Activated B cell treated with CpG ODN at 0.5 μM for 24 hours (primary cell): ENCODE data around the gene CD36. TPM values are rescaled to one million over a fixed set of nuclear protein-coding genes. Genes with fewer than 3 reads are reported as not detected.

ENCODE experiments used
- ATAC-seq: fragments of 200-7000 bp; cut with Tn5 transposase; one replicate; pipeline ENCODE4 v1.10.0; 2021; ENCODE audit warnings: low read depth, mild to moderate bottlenecking, moderate library complexity
- CTCF ChIA-PET: fragments of 350-600 bp; sonication (Branson Sonifier 250); formaldehyde crosslinking; loops from one replicate; lab custom pipeline; 2021; ENCODE audit warnings: antibody characterized with exemption; lab: Charles Lee
- POLR2A ChIA-PET: fragments of 350-600 bp; sonication (Branson Sonifier 250); formaldehyde crosslinking; loops from one replicate; lab custom pipeline; 2021; ENCODE audit warnings: antibody characterized with exemption; lab: Charles Lee
- DNase-seq: peaks from one replicate; pipeline ENCODE4 v3.0.0; 2022
- H3K27ac Mint-ChIP-seq: one replicate; pipeline ENCODE4 v1.8.0; 2020; ENCODE audit warnings: mixed read lengths
- H3K27me3 Mint-ChIP-seq: one replicate; pipeline ENCODE4 v1.8.0; 2021; ENCODE audit warnings: mixed read lengths
- H3K36me3 Mint-ChIP-seq: one replicate; pipeline ENCODE4 v1.8.0; 2021; ENCODE audit warnings: low read depth, mixed read lengths
- H3K4me1 Mint-ChIP-seq: one replicate; pipeline ENCODE4 v1.8.0; 2021; ENCODE audit warnings: mixed read lengths
- H3K4me3 Mint-ChIP-seq: one replicate; pipeline ENCODE4 v1.8.0; 2020; ENCODE audit warnings: mild to moderate bottlenecking, mixed read lengths
- H3K9me3 Mint-ChIP-seq: one replicate; pipeline ENCODE4 v1.8.0; 2020; ENCODE audit warnings: mixed read lengths
- intact Hi-C: fragments of 100-400 bp; cut with micrococcal nuclease; formaldehyde crosslinking; loops from one replicate; pipeline ENCODE4 v1.15.1; 2024
- total RNA-seq: library from RNA; stranded (reverse); gene quantifications from 2 replicates; pipeline ENCODE4 v1.2.3, GENCODE V29; 2022
- TF ChIP-seq, protein P1 (sequence below): fragments of 200-600 bp; IDR thresholded peaks from one replicate; pipeline ENCODE4 v1.8.0; 2022; ENCODE audit warnings: antibody characterized with exemption, mild to moderate bottlenecking

The CD36 gene
- total RNA-seq, 1 donor from 2014 or later: 0.53 TPM

DNA sequence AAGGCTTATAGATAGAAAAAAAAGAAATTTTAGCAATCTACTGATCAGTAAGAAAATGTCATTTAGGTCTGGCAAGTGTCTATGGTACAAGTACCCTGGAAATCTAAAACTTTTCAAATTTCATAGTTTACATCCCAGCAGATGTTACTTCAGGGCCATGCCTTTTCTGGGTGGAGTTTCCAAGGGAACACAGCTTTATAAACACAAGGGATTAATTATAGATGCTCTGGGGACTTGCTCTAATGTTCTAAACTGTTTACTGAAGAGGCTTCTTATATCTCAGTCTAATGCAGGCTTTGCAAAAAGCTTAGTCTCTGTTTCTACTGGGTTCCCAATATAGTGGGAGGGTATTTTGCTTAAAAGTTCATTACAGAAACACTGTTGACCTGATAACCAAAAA, 3.1 kb downstream of the CD36 start:
- H3K27ac Mint-ChIP-seq: no peak overlapping the region
- no peaks in the 10 kb centered on the region for H3K9me3 Mint-ChIP-seq
- H3K4me1 Mint-ChIP-seq: peaks cover 3% of the 10 kb centered on the region
- ATAC-seq: no peak
- no peaks in the 10 kb centered on the region for H3K27me3 Mint-ChIP-seq
- TF ChIP-seq, protein P1, sequence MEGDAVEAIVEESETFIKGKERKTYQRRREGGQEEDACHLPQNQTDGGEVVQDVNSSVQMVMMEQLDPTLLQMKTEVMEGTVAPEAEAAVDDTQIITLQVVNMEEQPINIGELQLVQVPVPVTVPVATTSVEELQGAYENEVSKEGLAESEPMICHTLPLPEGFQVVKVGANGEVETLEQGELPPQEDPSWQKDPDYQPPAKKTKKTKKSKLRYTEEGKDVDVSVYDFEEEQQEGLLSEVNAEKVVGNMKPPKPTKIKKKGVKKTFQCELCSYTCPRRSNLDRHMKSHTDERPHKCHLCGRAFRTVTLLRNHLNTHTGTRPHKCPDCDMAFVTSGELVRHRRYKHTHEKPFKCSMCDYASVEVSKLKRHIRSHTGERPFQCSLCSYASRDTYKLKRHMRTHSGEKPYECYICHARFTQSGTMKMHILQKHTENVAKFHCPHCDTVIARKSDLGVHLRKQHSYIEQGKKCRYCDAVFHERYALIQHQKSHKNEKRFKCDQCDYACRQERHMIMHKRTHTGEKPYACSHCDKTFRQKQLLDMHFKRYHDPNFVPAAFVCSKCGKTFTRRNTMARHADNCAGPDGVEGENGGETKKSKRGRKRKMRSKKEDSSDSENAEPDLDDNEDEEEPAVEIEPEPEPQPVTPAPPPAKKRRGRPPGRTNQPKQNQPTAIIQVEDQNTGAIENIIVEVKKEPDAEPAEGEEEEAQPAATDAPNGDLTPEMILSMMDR: no peak
- intact Hi-C loops: no loop called here
- H3K36me3 Mint-ChIP-seq: no peaks in the 10 kb centered on the region
- CTCF ChIA-PET: interaction anchor here (0.9 kb wide), 1 partner anchor 15 kb away, joined by 3 read pairs; no protein-coding TSS in a partner anchor
- H3K4me3 Mint-ChIP-seq: no peak overlapping the region
- POLR2A ChIA-PET: interaction anchor here (0.7 kb wide), 1 partner anchor 9 kb away, joined by 3 read pairs; no protein-coding TSS in a partner anchor
- DNase-seq: no peak

DNA sequence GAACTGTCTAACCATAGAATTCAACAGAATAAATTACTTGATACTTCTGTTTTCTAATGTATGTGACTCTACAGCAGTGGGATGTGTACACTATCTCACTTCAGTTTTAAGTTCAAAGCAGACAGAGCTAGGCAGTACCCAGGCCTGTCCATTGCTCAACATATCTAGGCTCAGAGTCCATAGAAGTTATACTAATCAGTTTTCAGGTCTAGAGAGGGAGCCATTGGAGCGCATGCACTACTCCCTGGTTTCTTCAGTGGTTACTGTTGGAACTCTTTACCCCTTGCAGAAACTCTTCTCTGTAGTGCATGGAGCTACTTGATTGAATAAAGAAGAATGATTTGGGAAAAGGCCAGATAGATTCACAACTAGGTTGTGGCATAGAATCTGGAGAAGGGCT, 4.4 kb downstream of the CD36 start:
- no peak overlapping the region for H3K27ac Mint-ChIP-seq
- POLR2A ChIA-PET: no interaction called here
- ATAC-seq (no peak), DNase-seq (no peak)
- H3K27me3 Mint-ChIP-seq: no peaks in the 10 kb centered on the region
- no peaks in the 10 kb centered on the region for H3K9me3 Mint-ChIP-seq
- no peaks in the 10 kb centered on the region for H3K36me3 Mint-ChIP-seq
- no peak overlapping the region for H3K4me3 Mint-ChIP-seq
- H3K4me1 Mint-ChIP-seq: peaks cover 3% of the 10 kb centered on the region
- CTCF ChIA-PET: no interaction called here
- TF ChIP-seq, protein P1: no peak
- intact Hi-C loops: no loop called here

DNA sequence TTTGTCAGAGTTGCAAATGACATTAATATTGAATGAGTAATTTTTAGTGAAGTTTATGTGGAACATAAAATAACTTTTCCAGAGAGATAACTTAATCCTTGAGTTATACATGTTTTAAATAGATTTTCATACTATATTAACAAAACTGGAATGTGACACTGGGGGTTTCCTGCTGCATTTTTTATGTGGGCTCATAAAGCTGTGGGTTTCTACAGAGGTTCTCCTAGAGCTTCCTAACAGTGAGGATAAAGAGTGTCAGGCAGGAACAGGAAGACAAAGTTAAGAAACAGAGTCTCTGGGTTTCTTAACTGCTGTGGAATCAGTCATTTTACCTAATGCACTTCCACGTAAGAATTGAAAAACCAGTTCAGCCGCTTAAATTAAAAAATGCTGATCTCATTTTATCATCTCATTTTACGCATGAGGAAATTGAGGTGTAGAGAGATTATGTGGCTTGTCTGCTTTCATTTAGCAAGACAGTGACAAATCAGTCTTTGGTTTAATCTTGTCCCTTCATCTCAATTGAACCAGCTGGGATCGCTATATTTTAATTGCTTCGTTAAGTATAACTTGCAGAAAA, 5.0 kb downstream of the CD36 start:
- no peak for ATAC-seq
- Mint-ChIP-seq H3K27ac (no peak overlapping the region), H3K4me3 (no peak overlapping the region), H3K9me3 (no peaks in the 10 kb centered on the region), H3K27me3 (no peaks in the 10 kb centered on the region), H3K4me1 (peaks cover 1% of the 10 kb centered on the region), H3K36me3 (no peaks in the 10 kb centered on the region)
- ChIA-PET POLR2A (no interaction called here), CTCF (no interaction called here)
- TF ChIP-seq, protein P1: no peak
- intact Hi-C loops: no loop called here
- no peak for DNase-seq

DNA sequence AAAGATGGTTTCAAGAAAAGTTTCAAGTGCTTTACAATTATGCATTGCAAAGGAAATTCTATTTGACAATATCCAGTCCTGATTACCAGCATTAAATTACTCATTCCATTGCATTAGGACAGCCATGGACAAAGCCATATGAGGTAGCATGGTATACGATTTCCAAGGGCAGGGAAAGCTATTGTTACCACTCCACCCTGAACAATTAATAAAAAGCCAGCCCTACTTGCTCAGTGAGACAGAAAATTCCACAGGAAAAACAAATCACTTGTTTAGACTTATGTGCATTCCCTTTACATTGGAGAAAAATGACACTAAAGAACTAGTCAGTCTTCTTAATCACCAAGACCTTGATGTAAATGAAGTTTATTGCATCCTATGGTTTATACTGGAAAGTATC, 5.6 kb downstream of the CD36 start:
- TF ChIP-seq, protein P1: no peak
- DNase-seq (no peak), ATAC-seq (no peak)
- H3K4me3 Mint-ChIP-seq: no peak overlapping the region
- H3K27ac Mint-ChIP-seq: no peak overlapping the region
- intact Hi-C loops: no loop called here
- ChIA-PET POLR2A (no interaction called here), CTCF (no interaction called here)
- H3K36me3 Mint-ChIP-seq: no peaks in the 10 kb centered on the region
- H3K27me3 Mint-ChIP-seq: no peaks in the 10 kb centered on the region
- no peaks in the 10 kb centered on the region for H3K4me1 Mint-ChIP-seq
- no peaks in the 10 kb centered on the region for H3K9me3 Mint-ChIP-seq

DNA sequence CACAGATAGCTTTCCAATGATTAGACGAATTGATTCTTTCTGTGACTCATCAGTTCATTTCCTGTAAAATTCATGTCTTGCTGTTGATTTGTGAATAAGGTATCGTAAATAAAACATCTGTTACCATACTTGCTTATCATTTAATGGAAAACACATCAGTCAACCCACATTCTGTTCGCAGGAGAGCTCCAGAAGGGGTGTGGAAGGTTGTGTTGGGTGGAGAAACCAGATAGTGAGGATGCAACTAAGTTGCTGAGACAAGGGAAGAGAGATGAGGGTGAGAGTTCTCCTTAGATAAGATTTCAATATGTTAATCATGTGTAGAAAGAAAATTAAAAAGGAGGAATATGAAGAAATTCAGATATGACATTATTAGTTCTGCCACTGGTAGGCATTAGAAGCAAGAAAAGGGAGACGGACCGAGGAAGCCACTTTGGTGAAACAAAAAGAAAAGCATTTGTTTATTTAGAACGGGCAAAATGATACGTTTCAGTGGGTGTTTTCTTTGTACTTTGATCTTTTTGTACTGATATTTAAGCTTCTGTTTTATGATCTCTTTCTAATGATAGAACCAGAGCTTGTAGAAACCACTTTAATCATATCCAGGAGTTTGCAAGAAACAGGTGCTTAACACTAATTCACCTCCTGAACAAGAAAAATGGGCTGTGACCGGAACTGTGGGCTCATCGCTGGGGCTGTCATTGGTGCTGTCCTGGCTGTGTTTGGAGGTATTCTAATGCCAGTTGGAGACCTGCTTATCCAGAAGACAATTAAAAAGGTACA, 7.8 kb downstream of the CD36 start:
- Mint-ChIP-seq H3K4me3 (no peak overlapping the region), H3K27me3 (no peaks in the 10 kb centered on the region), H3K27ac (no peak overlapping the region), H3K9me3 (no peaks in the 10 kb centered on the region), H3K36me3 (no peaks in the 10 kb centered on the region), H3K4me1 (no peaks in the 10 kb centered on the region)
- TF ChIP-seq, protein P1: no peak
- CTCF ChIA-PET: no interaction called here
- intact Hi-C loops: no loop called here
- POLR2A ChIA-PET: no interaction called here
- ATAC-seq (no peak), DNase-seq (no peak)
